Fibroblast of lung (primary cell): Measurements from ENCODE around the gene FCHSD1. TPM values are rescaled to one million over a fixed set of nuclear protein-coding genes. Genes with fewer than 3 reads are reported as not detected.

Experiments
- DNase-seq, 2 donors: peaks; one replicate each; pipeline versions ENCODE4 v3.0.0 to v3.0.0-alpha.2; 2010; ENCODE audit warnings: low read depth in 2 of 2
- H2AFZ ChIP-seq: 2 replicates; pipeline ENCODE4 v1.5.1; 2012; ENCODE audit warnings: low read length, control low read depth, inconsistent platforms
- H3K27ac ChIP-seq: 2 replicates; pipeline ENCODE4 v1.5.1; 2011; ENCODE audit warnings: low read length, control low read depth; ENCODE audit not compliant: insufficient read depth
- H3K27me3 ChIP-seq: 2 replicates; pipeline ENCODE4 v1.5.1; 2011; ENCODE audit warnings: mild to moderate bottlenecking, low read length; ENCODE audit not compliant: control insufficient read depth, insufficient read depth
- H3K36me3 ChIP-seq: 2 replicates; pipeline ENCODE4 v1.5.1; 2011; ENCODE audit warnings: low read length; ENCODE audit not compliant: control insufficient read depth, insufficient read depth
- H3K4me1 ChIP-seq: 2 replicates; pipeline ENCODE4 v1.5.1; 2011; ENCODE audit warnings: low read length; ENCODE audit not compliant: control insufficient read depth, insufficient read depth; ENCODE audit errors: extremely low read depth
- H3K4me2 ChIP-seq: 2 replicates; pipeline ENCODE4 v1.5.1; 2011; ENCODE audit warnings: low read length, control low read depth; ENCODE audit not compliant: insufficient read depth; ENCODE audit errors: extremely low read depth
- H3K4me3 ChIP-seq, 4 experiments: fragments of 200-600 bp in 1 of 4; sonication (generic) in 1 of 4; replicated peaks in 1 of 4; 2 replicates each; pipeline ENCODE4 v1.5.1; 2011 to 2016; ENCODE audit warnings: low read length in 4 of 4, low read depth in 3 of 4, mild to moderate bottlenecking in 3 of 4, control low read depth in 2 of 4, inconsistent platforms in 1 of 4, mixed read lengths in 1 of 4; ENCODE audit not compliant: insufficient read depth in 1 of 4; ENCODE audit errors: control extremely low read depth in 1 of 4
- H3K79me2 ChIP-seq: 2 replicates; pipeline ENCODE4 v1.5.1; 2012; ENCODE audit warnings: mild to moderate bottlenecking, low read length, inconsistent platforms; ENCODE audit not compliant: control insufficient read depth, insufficient read depth
- H3K9ac ChIP-seq: 2 replicates; pipeline ENCODE4 v1.5.1; 2011; ENCODE audit warnings: mild to moderate bottlenecking, low read length, control low read depth; ENCODE audit not compliant: insufficient read depth
- H3K9me3 ChIP-seq: 2 replicates; pipeline ENCODE4 v1.5.1; 2012; ENCODE audit warnings: low read depth, low read length; ENCODE audit not compliant: control insufficient read depth, insufficient read depth
- H4K20me1 ChIP-seq: 2 replicates; pipeline ENCODE4 v1.5.1; 2011; ENCODE audit warnings: low read length; ENCODE audit not compliant: control insufficient read depth, insufficient read depth; ENCODE audit errors: extremely low read depth
- EZH2 ChIP-seq: IDR thresholded peaks from 2 replicates; pipeline ENCODE4 v1.5.1; 2012; ENCODE audit warnings: low read length, control low read depth, mild to moderate bottlenecking; ENCODE audit errors: missing control alignments
- polyA plus RNA-seq, 2 donors: library from polyadenylated mRNA; depleted of rRNA in 1 of 2; stranded (reverse) in 1 of 2; unstranded in 1 of 2; fragments of >200 nt; gene quantifications; 2 replicates each; pipeline ENCODE4 v1.2.1, GENCODE V29; 2011 to 2012; ENCODE audit warnings: missing spikeins in 1 of 2
- total RNA-seq: library from RNA; depleted of rRNA; stranded (reverse); fragments of >200 nt; gene quantifications from 2 replicates; pipeline ENCODE4 v1.2.1, GENCODE V29; 2014
- TF ChIP-seq, protein P1 (sequence below), 2 donors: IDR thresholded peaks in 1 of 2; conservative IDR thresholded peaks in 1 of 2; 1 replicate in 1 of 2; 2 replicates in 1 of 2; pipeline ENCODE4 v1.5.1; 2011 to 2012; ENCODE audit warnings: low read length in 2 of 2, control low read depth in 1 of 2, inconsistent platforms in 1 of 2, low read depth in 1 of 2, mild to moderate bottlenecking in 1 of 2

Gene FCHSD1
- total and polyA plus RNA-seq, 2 donors (not counting 1 experiment from before 2014, with no cell fraction given): 19.1 to 25.6 TPM

DNA sequence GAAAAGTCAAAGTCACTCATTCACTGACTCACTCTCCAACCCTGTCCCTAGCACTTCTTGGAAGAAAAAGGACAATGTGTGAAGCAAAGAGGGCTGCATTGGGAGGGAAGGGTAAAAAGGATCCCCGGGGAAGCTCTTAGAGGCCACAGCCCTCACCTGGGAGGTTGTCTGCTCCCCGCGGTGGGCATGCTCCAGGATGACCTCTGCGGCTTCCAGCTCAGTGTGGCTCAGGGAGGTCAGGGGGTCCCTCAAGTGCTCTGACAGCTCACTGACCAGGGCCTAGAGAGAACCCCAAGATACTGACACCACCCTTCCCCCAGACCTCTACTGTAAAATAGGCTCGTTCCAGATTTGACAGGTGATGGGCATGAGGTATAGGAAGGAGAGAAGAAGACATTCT lies 4.0 kb downstream of the FCHSD1 start:
- Histone ChIP-seq H3K4me2 (no peak overlapping the region), H3K27ac (no peak overlapping the region), H3K9me3 (no peaks in the 10 kb centered on the region), H3K36me3 (peaks cover 12% of the 10 kb centered on the region), H3K4me1 (peaks cover 4% of the 10 kb centered on the region), H4K20me1 (no peaks in the 10 kb centered on the region), H3K9ac (no peak overlapping the region), H3K4me3 (no peak overlapping the region), H2AFZ (no peak overlapping the region), H3K27me3 (no peaks in the 10 kb centered on the region), H3K79me2 (no peaks in the 10 kb centered on the region)
- no peak for DNase-seq
- no peak for TF ChIP-seq EZH2
- TF ChIP-seq, protein P1, sequence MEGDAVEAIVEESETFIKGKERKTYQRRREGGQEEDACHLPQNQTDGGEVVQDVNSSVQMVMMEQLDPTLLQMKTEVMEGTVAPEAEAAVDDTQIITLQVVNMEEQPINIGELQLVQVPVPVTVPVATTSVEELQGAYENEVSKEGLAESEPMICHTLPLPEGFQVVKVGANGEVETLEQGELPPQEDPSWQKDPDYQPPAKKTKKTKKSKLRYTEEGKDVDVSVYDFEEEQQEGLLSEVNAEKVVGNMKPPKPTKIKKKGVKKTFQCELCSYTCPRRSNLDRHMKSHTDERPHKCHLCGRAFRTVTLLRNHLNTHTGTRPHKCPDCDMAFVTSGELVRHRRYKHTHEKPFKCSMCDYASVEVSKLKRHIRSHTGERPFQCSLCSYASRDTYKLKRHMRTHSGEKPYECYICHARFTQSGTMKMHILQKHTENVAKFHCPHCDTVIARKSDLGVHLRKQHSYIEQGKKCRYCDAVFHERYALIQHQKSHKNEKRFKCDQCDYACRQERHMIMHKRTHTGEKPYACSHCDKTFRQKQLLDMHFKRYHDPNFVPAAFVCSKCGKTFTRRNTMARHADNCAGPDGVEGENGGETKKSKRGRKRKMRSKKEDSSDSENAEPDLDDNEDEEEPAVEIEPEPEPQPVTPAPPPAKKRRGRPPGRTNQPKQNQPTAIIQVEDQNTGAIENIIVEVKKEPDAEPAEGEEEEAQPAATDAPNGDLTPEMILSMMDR (conservative IDR thresholded peaks at IDR 0.05 in 1 of 2, IDR thresholded peaks at IDR 0.05 in 1 of 2; ENCODE audit: low read depth in 1 of 2, low read length in 2 of 2): no peak

DNA sequence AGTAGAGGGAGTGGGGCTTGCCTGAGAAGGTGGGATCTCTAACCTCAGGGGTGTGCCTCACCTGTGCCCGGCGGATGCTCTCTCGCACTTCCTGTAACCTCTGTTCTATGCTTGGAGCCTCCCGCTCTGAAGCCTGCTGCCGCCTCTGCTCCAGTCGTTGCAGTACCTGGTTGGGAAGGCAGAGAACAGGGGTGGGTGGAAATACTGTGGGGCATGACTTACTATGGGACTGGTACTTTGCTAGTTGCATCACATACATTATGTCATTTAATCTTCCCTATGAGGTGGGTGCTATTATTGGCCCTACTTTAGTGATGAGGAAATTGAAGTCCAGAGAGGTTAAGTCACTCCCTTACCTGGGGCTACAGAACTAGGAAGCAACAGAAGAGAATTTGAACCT lies 5.2 kb downstream of the FCHSD1 start:
- peaks cover 12% of the 10 kb centered on the region for H3K36me3 ChIP-seq
- no peak for TF ChIP-seq EZH2
- TF ChIP-seq, protein P1 (conservative IDR thresholded peaks at IDR 0.05 in 1 of 2, IDR thresholded peaks at IDR 0.05 in 1 of 2; ENCODE audit: low read depth in 1 of 2, low read length in 2 of 2): no peak
- no peaks in the 10 kb centered on the region for H4K20me1 ChIP-seq
- no peak overlapping the region for H3K9ac ChIP-seq
- no peak overlapping the region for H3K4me3 ChIP-seq
- DNase-seq: no peak
- no peak overlapping the region for H3K27ac ChIP-seq
- no peak overlapping the region for H3K4me2 ChIP-seq
- no peaks in the 10 kb centered on the region for H3K9me3 ChIP-seq
- H3K4me1 ChIP-seq: peaks cover 4% of the 10 kb centered on the region
- H2AFZ ChIP-seq: no peak overlapping the region
- no peaks in the 10 kb centered on the region for H3K27me3 ChIP-seq
- H3K79me2 ChIP-seq: no peaks in the 10 kb centered on the region

DNA sequence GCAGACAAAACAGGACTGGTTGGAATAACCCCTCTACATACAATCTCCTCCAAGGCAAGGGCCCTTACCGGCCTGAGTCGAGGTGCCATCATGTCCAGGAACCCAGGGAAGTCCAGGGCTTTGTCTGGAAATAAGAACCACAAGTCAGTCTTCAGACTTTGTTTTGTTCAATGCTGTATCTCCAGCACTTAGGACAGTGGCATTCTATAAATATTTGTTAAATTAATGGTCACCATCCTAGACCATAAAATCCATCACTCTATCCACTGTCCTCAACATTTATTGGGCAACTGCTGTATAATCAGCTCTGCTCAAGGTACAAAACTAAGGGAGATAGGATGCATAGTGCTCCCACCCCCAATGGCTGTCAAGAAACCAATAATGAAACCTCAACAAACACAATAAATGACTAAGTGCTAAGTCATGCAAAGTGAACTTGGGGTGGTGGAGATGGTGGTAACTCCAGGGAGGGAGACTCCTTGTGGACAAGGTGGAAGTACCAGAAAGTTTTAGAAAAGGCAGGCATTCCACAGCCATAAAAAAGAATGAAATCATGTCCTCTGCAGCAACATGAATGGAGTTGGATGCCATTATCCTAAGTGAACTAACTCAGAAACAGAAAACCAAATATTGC lies 9.5 kb downstream of the FCHSD1 start:
- TF ChIP-seq, protein P1 (conservative IDR thresholded peaks at IDR 0.05 in 1 of 2, IDR thresholded peaks at IDR 0.05 in 1 of 2; ENCODE audit: low read depth in 1 of 2, low read length in 2 of 2): peak in 1 of 2 donors; percentile 27
- TF ChIP-seq EZH2: no peak
- Histone ChIP-seq H3K4me1 (no peaks in the 10 kb centered on the region), H3K36me3 (peaks cover 8% of the 10 kb centered on the region), H3K27me3 (no peaks in the 10 kb centered on the region), H3K9me3 (no peaks in the 10 kb centered on the region), H3K4me3 (no peak overlapping the region), H3K79me2 (no peaks in the 10 kb centered on the region), H3K27ac (no peak overlapping the region), H4K20me1 (no peaks in the 10 kb centered on the region), H3K9ac (no peak overlapping the region), H2AFZ (no peak overlapping the region), H3K4me2 (no peak overlapping the region)
- DNase-seq: peak; percentile 38 to 71
